Right lobe of liver (tissue), 4 donors: ENCODE results near the gene PRKCQ.

Source experiments
- POLR2A ChIP-seq: fragments of 450-650 bp; IDR thresholded peaks from one replicate; pipeline ENCODE4 v1.6.1; 2017; ENCODE audit warnings: antibody characterized with exemption, mild to moderate bottlenecking
- TF ChIP-seq, protein P1 (sequence below), 4 donors: fragments of 200-600 bp in 3 of 4; fragments of 450-650 bp in 1 of 4; IDR thresholded peaks; one replicate each; pipeline versions ENCODE4 v1.5.1 to v1.8.0; 2016 to 2022; ENCODE audit warnings: antibody characterized with exemption in 4 of 4, mild to moderate bottlenecking in 2 of 4
- donor health status: DM: no; HTN: no; CAD: no.
- donor health status: DM: no; HTN: no; CAD: no.
- donor health status: DM: no; HTN: yes; CAD: no.

DNA sequence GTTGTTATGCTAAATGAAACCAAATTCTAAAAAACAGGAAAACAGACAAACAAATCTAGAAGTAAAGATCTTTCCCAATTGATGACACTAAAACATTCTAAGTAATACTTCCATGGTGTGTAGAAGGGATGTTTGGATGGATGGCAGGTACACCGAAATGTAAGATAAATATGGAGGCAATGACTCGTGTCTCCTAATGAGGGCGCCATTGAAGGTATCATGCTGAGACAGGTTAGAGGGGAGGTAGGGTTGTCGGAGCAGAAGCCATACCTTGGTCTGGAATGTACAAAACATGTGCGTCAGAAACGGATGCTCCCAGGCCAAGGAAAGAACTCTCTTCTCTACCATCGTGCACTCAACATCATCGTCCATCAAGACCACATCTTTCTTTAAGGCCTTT lies 101.4 kb downstream of the PRKCQ start:
- TF ChIP-seq, protein P1, sequence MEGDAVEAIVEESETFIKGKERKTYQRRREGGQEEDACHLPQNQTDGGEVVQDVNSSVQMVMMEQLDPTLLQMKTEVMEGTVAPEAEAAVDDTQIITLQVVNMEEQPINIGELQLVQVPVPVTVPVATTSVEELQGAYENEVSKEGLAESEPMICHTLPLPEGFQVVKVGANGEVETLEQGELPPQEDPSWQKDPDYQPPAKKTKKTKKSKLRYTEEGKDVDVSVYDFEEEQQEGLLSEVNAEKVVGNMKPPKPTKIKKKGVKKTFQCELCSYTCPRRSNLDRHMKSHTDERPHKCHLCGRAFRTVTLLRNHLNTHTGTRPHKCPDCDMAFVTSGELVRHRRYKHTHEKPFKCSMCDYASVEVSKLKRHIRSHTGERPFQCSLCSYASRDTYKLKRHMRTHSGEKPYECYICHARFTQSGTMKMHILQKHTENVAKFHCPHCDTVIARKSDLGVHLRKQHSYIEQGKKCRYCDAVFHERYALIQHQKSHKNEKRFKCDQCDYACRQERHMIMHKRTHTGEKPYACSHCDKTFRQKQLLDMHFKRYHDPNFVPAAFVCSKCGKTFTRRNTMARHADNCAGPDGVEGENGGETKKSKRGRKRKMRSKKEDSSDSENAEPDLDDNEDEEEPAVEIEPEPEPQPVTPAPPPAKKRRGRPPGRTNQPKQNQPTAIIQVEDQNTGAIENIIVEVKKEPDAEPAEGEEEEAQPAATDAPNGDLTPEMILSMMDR (IDR thresholded peaks at IDR 0.05), result no peak
- TF ChIP-seq POLR2A, result no peak
